ENCODE data around the gene RNF34. TPM values are rescaled to one million over a fixed set of nuclear protein-coding genes. Genes with fewer than 3 reads are reported as not detected.

The RNF34 gene
- total and polyA plus RNA-seq, 4 donors = 13.9 to 49.2 (median 31.8) TPM

- DNase-seq (no peak), ATAC-seq (ENCODE audit: insufficient read depth, low FRiP score) (no peak)
- no peaks in the 10 kb centered on the region for H3K27me3 ChIP-seq (ENCODE audit: control insufficient read depth in 3 of 3, insufficient read depth in 3 of 3, low read length in 2 of 3)
- peaks cover 0 to 11% (median 0%) of the 10 kb centered on the region in 5 donors for H3K4me1 ChIP-seq (ENCODE audit: control insufficient read depth in 5 of 5, insufficient read depth in 5 of 5, low read length in 5 of 5)
- H3K9me3 ChIP-seq (ENCODE audit: control insufficient read depth in 4 of 4, insufficient read depth in 3 of 4, low read length in 3 of 4) = no peaks in the 10 kb centered on the region
- TF ChIP-seq CTCF (IDR thresholded peaks at IDR 0.05; ENCODE audit: control extremely low read depth, extremely low read depth) = no peak
- H3K36me3 ChIP-seq (ENCODE audit: control insufficient read depth in 4 of 4, insufficient read depth in 4 of 4, low read length in 4 of 4) = peaks cover 0 to 16% (median 3%) of the 10 kb centered on the region in 4 donors
- 92 to 95% methylated on average over 23 of the region's 23 CpGs for WGBS, 2 donors
- H3K9ac ChIP-seq (ENCODE audit: insufficient read depth in 1 of 2, low read length in 2 of 2) = no peak overlapping the region
- no peak overlapping the region for H3K27ac ChIP-seq (ENCODE audit: low read depth in 1 of 2, low read length in 1 of 2)
- no peak overlapping the region for H3K4me3 ChIP-seq
Observed at GRCh38 chr12:121455766-121456420, 56.0 kb downstream of the RNF34 start.

- no peaks in the 10 kb centered on the region for H3K9me3 ChIP-seq (ENCODE audit: control insufficient read depth in 4 of 4, insufficient read depth in 3 of 4, low read length in 3 of 4)
- TF ChIP-seq CTCF (IDR thresholded peaks at IDR 0.05; ENCODE audit: control extremely low read depth, extremely low read depth) = no peak
- DNase-seq = no peak
- no peak overlapping the region for H3K9ac ChIP-seq (ENCODE audit: insufficient read depth in 1 of 2, low read length in 2 of 2)
- no peak overlapping the region for H3K27ac ChIP-seq (ENCODE audit: low read depth in 1 of 2, low read length in 1 of 2)
- 86 to 93% methylated on average over 8 of the region's 8 CpGs for WGBS, 2 donors
- no peak for ATAC-seq (ENCODE audit: insufficient read depth, low FRiP score)
- H3K4me1 ChIP-seq (ENCODE audit: control insufficient read depth in 5 of 5, insufficient read depth in 5 of 5, low read length in 5 of 5) = peaks cover 0 to 11% (median 0%) of the 10 kb centered on the region in 5 donors
- H3K36me3 ChIP-seq (ENCODE audit: control insufficient read depth in 4 of 4, insufficient read depth in 4 of 4, low read length in 4 of 4) = peaks cover 0 to 11% (median 3%) of the 10 kb centered on the region in 4 donors
- H3K27me3 ChIP-seq (ENCODE audit: control insufficient read depth in 3 of 3, insufficient read depth in 3 of 3, low read length in 2 of 3) = no peaks in the 10 kb centered on the region
- H3K4me3 ChIP-seq = no peak overlapping the region
Observed at GRCh38 chr12:121456551-121456950, 56.6 kb downstream of the RNF34 start.

GRCh38 chr12:121461048-121461447 lies 61.1 kb downstream of the RNF34 start:
- 79 to 82% methylated on average over 5 of the region's 5 CpGs for WGBS, 2 donors
- H3K36me3 ChIP-seq (ENCODE audit: control insufficient read depth in 4 of 4, insufficient read depth in 4 of 4, low read length in 4 of 4) = peaks cover 0 to 2% (median 1%) of the 10 kb centered on the region in 4 donors
- no peak overlapping the region for H3K4me3 ChIP-seq
- no peak overlapping the region for H3K9ac ChIP-seq (ENCODE audit: insufficient read depth in 1 of 2, low read length in 2 of 2)
- no peaks in the 10 kb centered on the region for H3K27me3 ChIP-seq (ENCODE audit: control insufficient read depth in 3 of 3, insufficient read depth in 3 of 3, low read length in 2 of 3)
- no peak overlapping the region for H3K27ac ChIP-seq (ENCODE audit: low read depth in 1 of 2, low read length in 1 of 2)
- DNase-seq (no peak), ATAC-seq (ENCODE audit: insufficient read depth, low FRiP score) (no peak)
- peaks cover 0 to 10% (median 4%) of the 10 kb centered on the region in 5 donors for H3K4me1 ChIP-seq (ENCODE audit: control insufficient read depth in 5 of 5, insufficient read depth in 5 of 5, low read length in 5 of 5)
- no peak for TF ChIP-seq CTCF (IDR thresholded peaks at IDR 0.05; ENCODE audit: control extremely low read depth, extremely low read depth)
- H3K9me3 ChIP-seq (ENCODE audit: control insufficient read depth in 4 of 4, insufficient read depth in 3 of 4, low read length in 3 of 4) = no peaks in the 10 kb centered on the region
